Ovary (tissue), 9 donors: ENCODE data around the gene WEE1. TPM values are rescaled to one million over a fixed set of nuclear protein-coding genes. Genes with fewer than 3 reads are reported as not detected.
"Not testable (repeated sequence)": the region's sequence is repeated elsewhere in the genome, so short reads cannot be mapped to it uniquely, and the experiment has no call there.

Experiments used
- DNase-seq, 5 donors: peaks; one replicate each; pipeline ENCODE4 v3.0.0-alpha.2; 2019 to 2020
- H3K27ac ChIP-seq, 2 donors: fragments of 200-600 bp; one replicate each; pipeline versions ENCODE4 v1.5.1 to v1.8.0; 2019 to 2022
- H3K27me3 ChIP-seq: fragments of 200-600 bp; one replicate; pipeline ENCODE4 v1.8.0; 2022
- H3K36me3 ChIP-seq: fragments of 200-600 bp; sonication (generic); one replicate; pipeline ENCODE4 v1.5.1; 2019
- H3K4me1 ChIP-seq: one replicate; pipeline ENCODE4 v1.8.1; 2013; ENCODE audit warnings: mild to moderate bottlenecking, moderate library complexity; ENCODE audit not compliant: insufficient read depth
- H3K4me3 ChIP-seq: fragments of 200-600 bp; sonication (generic); one replicate; pipeline ENCODE4 v1.5.1; 2017
- H3K9me3 ChIP-seq, 2 donors: fragments of 200-600 bp in 1 of 2; sonication (generic) in 1 of 2; one replicate each; pipeline versions ENCODE4 v1.5.1 to v1.8.1; 2013 to 2019; ENCODE audit warnings: mild to moderate bottlenecking in 1 of 2, moderate library complexity in 1 of 2
- CTCF ChIP-seq, 3 donors: fragments of 450-650 bp in 2 of 3; fragments of 200-600 bp in 1 of 3; IDR thresholded peaks; one replicate each; pipeline versions ENCODE4 v1.5.1 to v1.8.0; 2016 to 2022; ENCODE audit warnings: antibody characterized with exemption in 3 of 3, mild to moderate bottlenecking in 1 of 3
- EP300 ChIP-seq: sonication (generic); formaldehyde crosslinking; IDR thresholded peaks from one replicate; pipeline ENCODE4 v1.6.1; 2017; ENCODE audit warnings: antibody characterized with exemption
- POLR2A ChIP-seq: fragments of 450-650 bp; IDR thresholded peaks from one replicate; pipeline ENCODE4 v1.6.1; 2017; ENCODE audit warnings: antibody characterized with exemption, mild to moderate bottlenecking, moderate library complexity
- WGBS, 3 donors: extraction: QIAGEN DNeasy Blood & Tissue Kit in 1 of 3; methylation state at CpG; one replicate each; pipeline versions ENCODE4 v1.1.5 to v1.1.7; 2013 to 2017; 5-methylcytosine and 5-hydroxymethylcytosine counted together
- intact Hi-C, 4 donors: fragments of 100-400 bp; cut with DNase I; formaldehyde crosslinking; loops; one replicate each; pipeline versions ENCODE4 v1.11.0 to v1.15.1; 2022 to 2023
- polyA plus RNA-seq, 2 donors: library from polyadenylated mRNA; stranded (reverse); fragments of 200-250 nt in 1 of 2; fragments of 350-450 nt in 1 of 2; fragmentation: Illumina TruSeq in 1 of 2; extraction: RNeasy Lipid Tissue Mini Kit (QIAGEN cat#74804) in 1 of 2; gene quantifications; one replicate each; pipeline ENCODE4 v1.2.3, GENCODE V29; 2013 to 2014
- total RNA-seq, 7 donors: library from RNA; depleted of rRNA in 2 of 7; stranded (reverse); fragments of >200 nt in 2 of 7; fragmentation: NEBNext Ultra II Directional in 3 of 7; extraction: Animal tissue kit (Norgen Biotek cat#: 25700) in 3 of 7; gene quantifications; one replicate each; pipeline versions ENCODE4 v1.1.0 to v1.2.4, GENCODE V29; 2016 to 2023
- donor health status: DM: no; HTN: no; CAD: no; lungs with moderate emphysema.
- donor health status: DM: no; HTN: no; CAD: no.
- donor health status: Bipolar disorder and iron deficiency.
- donor health status: DM: yes; HTN: yes; CAD: no.
- donor health status: DM: no; HTN: no; CAD: no.
- donor health status: DM: yes; HTN: yes; CAD: no.

The WEE1 gene
- total and polyA plus RNA-seq, 9 donors: 10.5 to 55.4 (median 21.6) TPM

DNA sequence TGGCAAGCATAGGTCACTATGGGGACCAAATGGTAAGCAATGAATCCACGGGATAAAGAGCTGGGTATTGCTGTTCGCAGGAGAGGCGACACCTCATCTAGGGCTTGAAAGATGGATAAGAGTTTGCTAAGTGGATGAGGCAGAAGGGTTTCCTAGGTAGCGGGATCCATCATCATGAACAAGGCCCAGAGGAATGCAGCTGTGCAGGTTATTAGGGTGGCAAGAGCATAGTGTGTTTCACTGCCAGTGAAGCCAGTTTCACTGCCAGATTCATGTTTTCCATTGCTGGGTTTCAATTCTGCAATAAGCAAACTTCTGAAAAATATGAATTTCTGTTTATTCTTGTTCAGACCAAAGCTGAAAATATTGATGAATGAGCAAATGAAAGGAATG, 27.2 kb downstream of the WEE1 start:
- TF ChIP-seq CTCF (IDR thresholded peaks at IDR 0.05) (no peak), EP300 (no peak), POLR2A (no peak)
- H3K9me3 ChIP-seq: no peaks in the 10 kb centered on the region
- no peaks in the 10 kb centered on the region for H3K36me3 ChIP-seq
- 87 to 94% (median 92%) methylated on average over 4 of the region's 4 CpGs for WGBS, 3 donors
- intact Hi-C loops: no loop called here
- no peak for DNase-seq
- H3K4me1 ChIP-seq: no peaks in the 10 kb centered on the region
- no peak overlapping the region for H3K27ac ChIP-seq
- H3K27me3 ChIP-seq: no peaks in the 10 kb centered on the region
- H3K4me3 ChIP-seq: no peak overlapping the region

- Histone ChIP-seq H3K9me3 (no peaks in the 10 kb centered on the region), H3K27me3 (no peaks in the 10 kb centered on the region), H3K4me3 (no peak overlapping the region), H3K36me3 (no peaks in the 10 kb centered on the region), H3K4me1 (no peaks in the 10 kb centered on the region), H3K27ac (no peak overlapping the region)
- no peak for TF ChIP-seq POLR2A
- no peak for TF ChIP-seq EP300
- TF ChIP-seq CTCF (IDR thresholded peaks at IDR 0.05): no peak
- intact Hi-C loops: no loop called here
- no peak for DNase-seq
- 66 to 75% (median 68%) methylated on average over 7 of the region's 7 CpGs for WGBS, 3 donors
These were observed 27.8 kb downstream of the WEE1 start for GRCh38 chr11:9601037-9601875.

- Histone ChIP-seq H3K9me3 (no peaks in the 10 kb centered on the region), H3K4me1 (no peaks in the 10 kb centered on the region), H3K27ac (no peak overlapping the region), H3K4me3 (no peak overlapping the region), H3K27me3 (no peaks in the 10 kb centered on the region), H3K36me3 (no peaks in the 10 kb centered on the region)
- TF ChIP-seq EP300 (no peak), CTCF (IDR thresholded peaks at IDR 0.05) (no peak), POLR2A (no peak)
- DNase-seq: no peak
- WGBS, 3 donors: 67 to 80% (median 77%) methylated on average over 5 of the region's 5 CpGs
- intact Hi-C loops: no loop called here
These were observed 28.4 kb downstream of the WEE1 start for GRCh38 chr11:9601876-9602199.

GRCh38 chr11:9603214-9603613, 29.7 kb downstream of the WEE1 start:
- H3K36me3 ChIP-seq, intact Hi-C loops, H3K9me3 ChIP-seq, H3K4me3 ChIP-seq, H3K27ac ChIP-seq, H3K27me3 ChIP-seq, DNase-seq, H3K4me1 ChIP-seq: not testable (repeated sequence)
- 94 to 96% (median 95%) methylated on average over 14 of the region's 14 CpGs for WGBS, 3 donors

- intact Hi-C loops: no loop called here
These were observed 30.7 kb downstream of the WEE1 start for GRCh38 chr11:9604134-9604533.

More at GRCh38 chr11:9604134-9604533, 30.7 kb downstream of the WEE1 start:
- no peaks in the 10 kb centered on the region for H3K27me3 ChIP-seq
- H3K36me3 ChIP-seq: no peaks in the 10 kb centered on the region
- H3K4me1 ChIP-seq: no peaks in the 10 kb centered on the region
- no peaks in the 10 kb centered on the region for H3K9me3 ChIP-seq
- no peak for TF ChIP-seq CTCF (IDR thresholded peaks at IDR 0.05)
- TF ChIP-seq EP300: no peak
- TF ChIP-seq POLR2A: no peak
- H3K27ac ChIP-seq: no peak overlapping the region
- DNase-seq: no peak
- 81 to 95% (median 91%) methylated on average over 6 of the region's 6 CpGs for WGBS, 3 donors
- H3K4me3 ChIP-seq: no peak overlapping the region
